HG03565 (cell line): ENCODE measurements around the gene TGFBR3.

ENCODE experiments used
- ATAC-seq: cut with Tn5 transposase; IDR thresholded peaks from one replicate; pipeline ENCODE4 v1.9.1; 2021; ENCODE audit warnings: mild to moderate bottlenecking, moderate library complexity; ENCODE audit not compliant: unreplicated experiment

TGFBR3 gene

DNA sequence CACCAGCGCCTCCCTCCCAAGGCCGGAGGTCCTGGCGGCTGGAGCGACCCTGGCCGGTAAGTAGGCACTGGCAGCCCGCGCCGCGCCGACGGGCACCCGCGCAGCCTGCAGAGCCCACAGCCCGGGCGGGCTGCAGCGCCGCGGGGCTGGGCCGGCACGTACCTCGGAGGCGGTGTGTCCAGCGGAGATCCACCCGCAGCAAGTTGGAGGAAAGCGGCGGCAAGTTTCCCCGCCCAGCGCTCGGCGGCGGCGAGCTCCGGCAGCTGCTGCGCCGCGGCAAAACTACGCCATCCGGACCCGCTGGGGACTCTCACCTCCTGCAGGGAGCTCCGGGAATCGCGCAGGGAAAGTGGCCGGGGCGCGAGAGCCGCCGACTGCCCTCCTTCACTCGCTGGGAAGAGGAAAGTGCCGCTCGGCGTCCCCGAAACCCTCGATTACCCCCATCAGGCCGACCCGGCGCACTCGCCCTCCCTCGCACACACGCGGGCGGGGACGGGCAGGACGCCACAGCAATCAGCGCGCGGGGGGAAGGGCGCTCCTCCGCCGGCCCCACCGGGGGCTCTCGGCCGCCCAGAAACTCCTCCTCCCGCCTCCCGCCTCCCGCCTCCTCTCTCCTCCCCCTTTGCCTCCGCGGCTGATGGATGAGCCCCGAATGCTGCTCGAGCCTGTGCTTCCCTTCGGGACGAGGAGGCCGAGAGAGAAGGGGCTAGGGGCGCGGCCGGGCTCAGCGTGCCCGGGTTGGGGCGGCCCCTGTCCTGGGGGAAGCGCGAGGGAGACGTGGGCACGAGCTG is at the start of gene TGFBR3:
Gene TGFBR3, minus strand, starts transcription at position 436 of the 791 bp plus-strand sequence. CDS start 24,620 bp downstream, outside the sequence.
- peak; percentile 45 for ATAC-seq

DNA sequence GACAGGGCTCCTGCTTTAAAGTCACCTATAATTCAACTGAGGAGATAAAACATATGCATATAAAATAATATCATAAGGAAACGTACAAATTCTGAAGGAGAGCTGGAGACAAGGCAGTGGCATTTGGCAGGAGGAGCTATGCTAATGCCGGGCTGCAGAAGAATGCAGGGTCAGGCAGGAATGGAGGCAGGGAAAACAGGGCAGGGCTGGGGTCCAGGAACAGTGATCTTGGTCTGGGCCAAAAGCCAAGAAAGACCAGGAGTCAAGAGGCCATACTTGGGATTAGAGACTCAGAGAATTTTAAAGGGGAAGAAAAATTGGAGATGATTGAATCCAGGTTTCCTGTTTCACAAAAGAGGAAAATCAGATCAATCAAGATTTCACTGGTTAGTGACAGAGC is 43.3 kb upstream of the TGFBR3 start:
- ATAC-seq, result no peak

DNA sequence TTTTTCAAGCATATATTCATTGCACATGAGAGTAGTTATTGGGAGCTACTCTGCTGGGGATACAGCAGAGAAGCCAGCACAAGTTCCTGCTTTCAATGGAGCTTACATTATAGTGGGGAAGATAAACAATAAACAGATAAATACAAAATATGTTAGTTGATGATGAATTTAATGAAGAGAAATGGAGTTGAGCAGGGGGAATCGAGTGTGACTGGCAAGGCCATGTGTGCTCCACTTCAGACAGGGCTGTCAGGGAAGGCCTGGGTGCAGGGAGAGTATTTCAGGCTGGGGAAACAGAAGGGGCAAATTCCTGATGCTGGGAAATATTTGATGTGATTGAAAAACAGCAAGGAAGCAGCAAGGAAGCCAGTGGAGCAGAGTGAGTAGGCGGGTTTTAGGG is 42.1 kb upstream of the TGFBR3 start:
- ATAC-seq, result no peak

DNA sequence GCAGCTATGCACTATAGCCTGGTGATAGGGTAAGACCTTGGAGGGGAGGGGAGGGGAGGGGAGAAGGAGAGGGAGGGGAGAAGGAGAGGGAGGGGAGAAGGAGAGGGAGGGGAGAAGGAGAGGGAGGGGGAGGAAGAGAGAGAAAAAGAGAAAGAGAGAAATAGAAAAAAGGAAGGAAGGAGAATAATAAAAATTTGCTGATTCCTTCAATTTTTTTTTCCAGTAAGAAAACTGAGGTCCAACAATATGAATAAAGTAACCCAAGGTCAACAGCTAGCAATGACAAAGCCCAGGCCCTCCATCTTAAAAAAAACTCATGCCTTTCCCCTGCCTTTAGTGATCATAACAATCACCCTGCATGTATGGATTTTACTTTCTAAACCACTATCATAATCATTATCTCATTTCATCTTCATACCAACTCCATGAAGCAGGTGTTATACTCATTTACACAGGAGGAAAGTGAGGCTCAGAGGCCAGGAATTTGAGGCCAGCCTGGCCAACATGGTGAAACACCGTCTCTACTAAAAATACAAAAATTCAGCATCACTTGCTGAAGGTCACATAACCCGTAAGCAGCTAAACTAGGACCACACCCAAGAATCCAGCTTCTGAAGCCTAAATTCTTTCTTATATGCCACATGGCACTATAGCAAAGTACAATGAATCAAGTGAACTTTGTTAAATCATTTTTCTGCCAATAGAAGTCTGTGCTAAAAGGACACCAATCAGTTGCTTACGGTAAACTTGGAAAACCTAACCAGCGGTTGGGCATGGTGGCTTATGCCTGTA is 39.9 kb upstream of the TGFBR3 start:
- no peak for ATAC-seq

DNA sequence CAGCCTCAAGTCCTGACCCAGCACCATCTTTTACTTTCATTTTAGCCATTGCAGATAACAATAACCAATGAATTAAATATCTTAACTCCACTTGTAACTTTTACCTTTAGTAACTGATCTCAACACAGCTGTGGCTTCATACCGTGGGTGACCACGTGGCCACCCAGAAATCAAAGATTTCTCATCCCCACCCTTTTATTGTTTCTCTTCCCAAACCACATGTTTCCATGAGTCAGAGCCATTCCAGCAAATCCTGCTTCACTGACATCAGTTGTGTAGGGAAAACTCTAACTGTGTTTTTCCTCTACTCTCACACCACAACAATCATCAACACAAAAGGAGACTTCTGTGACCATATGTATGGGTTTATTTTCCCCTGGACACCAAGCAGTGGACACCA is 38.2 kb upstream of the TGFBR3 start:
- ATAC-seq, result no peak

DNA sequence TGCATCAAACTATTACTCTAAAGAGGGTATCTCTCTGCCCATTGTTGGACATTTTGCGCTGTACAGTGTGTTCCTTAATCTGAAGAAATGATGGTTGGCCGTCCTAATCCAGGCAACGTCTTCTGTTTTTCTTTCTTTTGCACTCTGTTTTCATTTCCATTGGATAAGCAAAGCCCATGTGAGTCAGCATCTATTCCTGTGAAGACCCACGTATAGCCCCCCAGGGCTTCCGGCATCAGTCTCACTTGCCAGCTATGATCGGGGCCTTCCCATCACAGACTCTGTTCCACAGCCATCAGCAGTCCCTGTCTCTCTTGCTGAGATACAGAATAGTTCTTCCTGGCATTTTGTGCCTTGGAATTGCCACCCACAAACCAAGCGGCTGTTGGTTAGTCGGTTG is 34.0 kb upstream of the TGFBR3 start:
- no peak for ATAC-seq

DNA sequence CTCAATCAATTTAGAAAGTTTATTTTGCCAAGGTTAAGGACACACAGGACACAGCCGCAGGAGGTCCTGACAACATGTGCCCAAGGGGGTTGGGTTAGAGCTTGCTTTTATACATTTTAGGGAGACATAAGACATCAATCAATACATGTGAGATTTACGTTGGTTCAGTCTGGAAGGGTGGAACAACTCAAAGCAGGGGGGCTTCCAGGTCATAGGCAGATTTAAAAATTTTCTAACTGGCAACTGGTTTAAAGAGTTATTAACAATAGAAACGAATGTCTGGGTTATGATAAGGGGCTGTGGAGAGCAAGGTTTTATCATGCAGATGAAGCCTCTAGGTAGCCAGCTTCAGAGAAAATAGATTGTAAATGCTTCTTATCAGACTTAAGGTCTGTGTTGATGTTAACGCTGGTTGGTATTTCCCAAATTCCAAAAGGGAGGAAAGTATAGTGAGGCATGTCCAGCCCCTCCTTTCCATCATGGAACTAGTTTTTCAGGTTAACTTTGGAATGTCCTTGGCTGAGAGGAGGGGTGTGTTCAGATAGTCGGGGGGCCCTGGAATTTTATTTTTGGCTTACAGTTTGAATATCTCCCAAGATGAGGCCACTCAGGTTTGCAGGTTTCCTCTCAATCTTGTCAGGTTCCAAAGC is 31.0 kb upstream of the TGFBR3 start:
- no peak for ATAC-seq

DNA sequence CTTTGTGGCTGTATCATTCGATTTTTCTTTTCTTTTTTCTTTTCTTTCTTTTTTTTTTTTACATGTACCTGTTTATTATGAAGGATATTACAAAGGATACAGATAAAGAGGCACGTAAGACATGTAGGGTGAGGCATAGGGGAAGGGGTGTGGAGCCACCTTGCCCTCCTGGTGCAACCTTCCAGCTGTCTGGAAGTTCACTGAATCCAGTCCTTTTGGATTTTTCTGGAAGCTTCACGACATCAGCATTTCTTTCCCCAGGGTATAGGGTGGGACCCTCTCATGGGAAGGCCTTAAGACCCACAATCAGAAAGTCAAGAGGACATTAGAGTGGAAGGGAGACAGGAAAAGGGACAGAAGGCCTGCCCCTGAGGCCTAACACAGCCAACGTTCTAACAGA is 30.1 kb upstream of the TGFBR3 start:
- ATAC-seq, result no peak

DNA sequence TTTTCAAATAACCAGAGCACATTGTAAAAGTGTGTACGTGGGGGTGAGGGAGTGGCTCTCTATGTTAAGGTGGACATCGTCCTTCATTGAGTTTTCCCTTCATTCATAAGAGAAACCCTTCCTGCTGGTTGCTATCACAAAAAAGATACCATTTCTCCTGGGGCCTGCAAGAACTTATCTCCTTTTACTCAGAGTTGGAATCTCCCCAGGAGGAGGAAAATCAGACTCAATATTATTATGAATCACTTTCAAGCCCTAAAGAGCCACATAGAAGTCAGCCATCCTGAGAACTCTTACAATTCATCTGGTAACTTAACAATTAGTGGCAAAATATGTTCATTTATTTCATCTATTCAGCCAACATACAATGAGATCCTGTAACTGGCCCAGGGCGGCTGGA is 27.1 kb upstream of the TGFBR3 start:
- ATAC-seq, result no peak

DNA sequence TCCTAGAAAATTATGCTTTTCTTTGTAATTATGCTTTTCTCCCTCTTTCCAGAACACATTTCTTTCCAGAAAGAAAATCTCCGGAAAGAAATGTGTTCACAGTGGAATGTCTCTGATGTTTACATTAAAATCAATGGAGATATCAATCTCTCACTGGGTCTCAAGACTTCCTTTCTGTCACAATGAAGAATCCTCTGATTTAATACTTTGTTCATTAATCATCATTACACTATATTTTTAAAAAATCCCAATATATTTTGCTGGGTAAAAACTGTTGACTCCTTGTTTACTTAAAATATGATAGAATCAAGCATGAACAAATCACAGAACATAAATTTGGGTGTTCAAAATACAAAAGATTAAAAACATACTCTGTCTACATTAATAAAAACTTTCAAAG is 26.3 kb upstream of the TGFBR3 start:
- ATAC-seq, result no peak

DNA sequence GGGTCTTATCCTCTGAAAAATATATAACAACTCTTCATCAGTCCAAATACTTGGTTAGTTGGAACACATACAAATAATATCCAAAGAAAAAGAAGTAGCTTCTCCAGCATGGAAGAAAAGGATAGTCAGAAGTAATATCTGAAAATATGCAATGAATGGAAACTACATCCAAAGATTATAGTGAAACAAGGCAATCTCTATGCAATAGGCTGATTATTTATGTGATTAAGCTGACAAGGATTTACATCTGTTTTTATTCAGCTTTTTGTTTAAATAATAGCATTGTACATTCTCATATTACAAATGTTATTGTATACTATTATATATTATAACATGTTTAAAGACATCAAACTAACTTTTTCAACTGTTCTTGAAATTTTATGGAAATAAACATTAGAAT is 15.3 kb upstream of the TGFBR3 start:
- no peak for ATAC-seq

DNA sequence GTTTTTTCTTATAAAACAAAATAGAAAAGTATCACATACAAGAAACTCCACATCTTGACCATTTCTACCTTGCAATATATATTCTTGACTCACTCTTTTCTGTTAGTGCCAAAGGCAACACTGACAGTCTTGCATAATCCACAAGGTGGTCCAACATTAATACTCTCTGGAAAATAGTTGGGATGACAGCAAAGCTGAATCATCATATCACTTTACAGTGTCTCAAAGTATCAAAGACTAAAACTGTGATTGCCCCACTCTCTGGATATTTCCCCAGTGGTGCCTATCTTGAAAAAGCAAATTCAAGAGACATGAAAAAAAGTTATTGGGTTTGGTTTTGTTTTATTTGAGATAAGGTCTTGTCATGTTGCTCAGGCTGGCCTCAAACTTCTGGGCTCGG is 14.6 kb upstream of the TGFBR3 start:
- no peak for ATAC-seq

DNA sequence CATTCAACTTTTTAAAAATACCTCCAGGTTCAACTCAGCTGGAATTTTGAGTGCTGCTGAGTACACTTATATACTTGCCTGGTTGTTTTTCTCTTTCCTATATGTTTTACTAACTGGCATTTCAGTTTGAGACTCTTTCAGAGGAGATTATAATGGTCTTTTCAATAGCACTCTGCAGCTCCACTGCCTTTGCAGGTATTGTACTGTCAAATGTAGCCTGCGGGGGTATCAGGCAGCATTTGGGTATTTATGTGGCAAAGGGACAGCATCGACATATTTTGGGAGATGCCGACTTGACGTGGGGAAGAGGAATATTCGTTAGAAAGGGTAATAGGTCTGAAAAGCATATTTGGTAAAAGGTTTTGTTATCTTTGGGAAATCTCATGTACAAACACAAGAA is 11.1 kb upstream of the TGFBR3 start:
- no peak for ATAC-seq

DNA sequence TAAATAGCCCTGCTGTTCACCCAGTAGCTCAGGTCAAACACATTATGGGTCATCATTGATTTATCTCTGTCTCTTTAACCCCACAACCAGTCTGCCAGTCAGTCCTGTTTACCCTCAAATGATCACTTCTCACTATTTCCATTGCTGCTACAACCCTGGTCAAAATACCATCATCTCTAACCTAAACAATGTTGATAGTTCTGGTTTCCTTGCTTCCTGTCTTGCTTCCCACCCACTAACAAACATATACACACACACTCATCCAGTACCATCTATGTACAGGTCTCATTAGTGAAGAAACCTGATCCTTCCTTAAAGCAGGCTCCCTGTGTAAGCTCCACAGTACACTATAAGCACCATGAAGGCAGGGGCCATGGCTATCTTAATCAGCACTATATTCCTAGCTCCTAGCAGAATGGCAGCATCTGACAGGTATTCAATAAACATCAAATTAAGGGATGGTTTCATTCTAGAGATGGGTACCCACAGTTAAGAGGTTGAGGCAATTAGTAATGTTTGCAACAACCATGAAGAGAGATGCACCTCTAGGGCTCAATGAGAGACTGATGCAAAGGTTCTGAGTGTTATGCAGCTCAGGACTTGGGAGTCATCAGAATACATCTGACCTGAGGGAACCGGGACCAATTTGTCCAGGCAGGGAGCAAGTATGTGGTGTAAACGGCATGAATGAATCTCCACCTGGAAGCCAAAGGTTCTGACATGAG is 10.0 kb upstream of the TGFBR3 start:
- no peak for ATAC-seq

DNA sequence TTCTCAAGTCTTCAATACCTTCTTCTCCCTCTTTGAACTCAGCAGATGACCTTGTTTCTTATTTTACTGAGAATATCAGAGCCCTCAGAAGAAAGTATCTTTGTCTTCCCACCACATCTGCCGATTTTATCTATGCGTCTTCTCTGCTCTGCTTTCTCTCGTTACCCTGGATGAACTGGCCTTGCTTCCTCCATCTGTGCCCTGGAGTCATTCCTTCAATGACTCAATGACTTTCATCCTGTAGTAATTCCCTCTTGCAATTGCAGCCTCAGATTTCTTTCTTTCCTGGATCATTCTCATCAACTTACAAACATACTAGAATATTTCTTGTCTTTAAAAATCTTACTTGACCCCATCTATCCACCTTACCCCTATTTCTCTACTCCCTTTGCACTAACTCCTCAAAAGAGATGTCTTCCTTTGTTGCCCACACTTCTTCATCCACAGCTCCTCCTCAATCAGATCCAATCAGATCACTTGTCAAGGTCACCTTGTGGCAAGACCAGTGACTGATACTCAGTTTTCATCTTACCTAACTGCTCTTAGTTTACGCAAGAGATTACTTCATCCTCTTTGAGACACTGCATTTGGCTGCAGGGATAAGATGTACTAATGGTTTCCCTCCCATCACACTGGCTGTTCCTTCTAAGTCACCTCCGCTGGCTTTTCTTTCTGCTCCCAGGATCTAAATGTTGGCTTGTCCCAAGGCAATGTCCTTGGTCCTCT is 8.2 kb upstream of the TGFBR3 start:
- no peak for ATAC-seq

DNA sequence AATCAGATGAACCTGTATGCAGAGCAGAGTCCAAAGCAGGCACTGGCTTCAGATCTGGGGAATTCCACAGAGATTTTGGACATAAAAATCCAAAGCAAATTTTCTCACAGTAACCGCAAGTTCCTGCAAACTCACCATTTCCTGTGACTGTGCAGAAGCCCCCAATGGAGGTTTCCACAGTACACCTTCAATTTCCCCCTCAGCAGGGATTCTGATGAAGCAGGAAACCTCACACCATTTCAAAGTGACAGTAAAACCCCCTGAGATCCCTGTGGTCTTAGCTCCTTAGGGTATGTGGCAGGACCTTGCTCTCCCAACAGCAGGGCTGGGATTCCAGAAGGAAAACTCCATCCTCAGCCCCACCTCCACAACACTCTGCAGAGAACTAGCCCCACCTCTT is 6.0 kb upstream of the TGFBR3 start:
- no peak for ATAC-seq

DNA sequence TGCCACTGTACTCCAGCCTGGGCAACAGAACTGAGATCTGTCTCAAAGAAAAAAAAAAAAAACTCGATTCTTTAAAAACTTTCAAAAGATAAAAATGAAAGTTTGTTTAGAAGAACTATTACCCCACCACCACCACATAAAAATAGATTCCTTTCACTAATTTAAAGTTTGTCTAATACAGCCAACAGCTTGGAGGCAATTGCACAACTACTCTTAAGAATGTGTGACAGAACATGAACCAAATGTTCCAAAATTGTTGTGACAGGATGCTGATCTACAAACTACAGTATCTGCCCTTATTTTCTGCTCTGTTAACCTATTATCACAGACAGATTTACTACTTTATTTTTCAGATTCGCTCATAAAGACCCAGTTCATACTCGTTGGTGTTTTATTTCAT is 5.5 kb upstream of the TGFBR3 start:
- ATAC-seq, result no peak

DNA sequence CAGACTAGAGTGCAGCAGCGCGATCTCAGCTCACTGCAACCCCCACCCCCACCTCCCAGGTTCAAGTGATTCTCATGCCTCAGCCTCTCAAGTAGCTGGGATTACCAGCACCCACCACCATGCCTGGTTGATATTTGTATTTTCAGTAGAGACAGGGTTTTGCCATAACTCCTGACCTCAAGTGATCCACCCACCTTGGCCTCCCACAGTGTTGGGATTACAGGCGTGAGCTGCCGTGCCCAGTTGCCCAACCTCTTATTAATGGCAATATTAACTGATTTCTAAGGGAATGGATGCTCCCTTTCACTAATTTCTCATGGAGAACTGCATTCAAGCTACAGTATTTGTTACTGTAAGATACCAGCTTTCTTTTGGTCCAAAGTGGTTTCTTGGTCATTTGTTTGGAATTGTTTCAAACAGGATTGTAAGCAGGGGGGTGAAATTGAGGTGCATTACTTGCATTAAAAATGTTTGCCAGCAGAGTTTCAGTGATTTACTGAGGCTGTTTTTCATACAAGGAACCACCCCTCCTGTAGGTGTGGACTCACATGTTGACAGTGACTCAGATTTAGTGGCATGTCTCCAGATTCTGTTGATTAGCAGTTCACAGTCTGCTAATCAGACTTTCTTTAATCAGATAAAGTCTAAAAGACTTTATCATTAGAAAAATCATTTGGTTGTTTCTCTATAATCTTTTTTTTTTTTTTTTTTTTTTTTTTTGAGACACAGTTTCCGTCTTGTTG is 3.9 kb upstream of the TGFBR3 start:
- no peak for ATAC-seq

DNA sequence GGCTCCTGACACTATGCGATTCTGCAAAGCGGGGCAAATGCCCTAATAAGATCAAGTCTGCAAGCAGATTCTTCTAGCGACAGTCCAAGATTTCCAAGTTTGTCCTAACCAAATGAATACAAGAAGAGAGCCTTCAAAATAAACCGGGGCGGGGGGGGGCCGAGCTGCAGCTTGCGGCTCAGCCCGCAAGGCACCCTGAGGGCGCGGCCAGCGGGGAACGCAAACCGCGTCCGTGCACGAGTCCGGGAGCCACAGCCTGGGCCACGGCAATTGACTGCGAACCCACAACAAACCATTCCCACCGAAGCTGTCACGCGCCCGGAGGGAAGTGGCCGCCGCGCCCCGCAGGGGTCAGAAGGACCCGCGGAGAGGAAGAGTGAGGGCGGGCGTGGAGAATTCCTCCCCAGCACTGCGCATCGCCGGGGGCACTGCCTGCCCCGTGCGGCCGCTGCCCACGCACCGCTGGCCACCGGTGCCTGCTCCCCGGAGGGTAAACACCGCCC is 687 bp downstream of the TGFBR3 start:
- ATAC-seq, result no peak
